Transverse colon (tissue), 3 donors: ENCODE measurements around the gene EIF2S2.

Experiments
- CTCF ChIP-seq, 5 experiments: fragments of 200-600 bp in 3 of 5; fragments of 450-650 bp in 2 of 5; sonication (generic) in 3 of 5; IDR thresholded peaks; 1 replicate in 2 of 5; 2 replicates in 3 of 5; pipeline ENCODE4 v1.5.1; 2016 to 2017; ENCODE audit warnings: antibody characterized with exemption in 5 of 5, inconsistent platforms in 3 of 5, mild to moderate bottlenecking in 2 of 5, moderate library complexity in 1 of 5
- EP300 ChIP-seq: sonication (generic); formaldehyde crosslinking; IDR thresholded peaks from one replicate; pipeline ENCODE4 v1.6.1; 2017; ENCODE audit warnings: antibody characterized with exemption, low read depth
- POLR2A ChIP-seq: fragments of 450-650 bp; IDR thresholded peaks from one replicate; pipeline ENCODE4 v1.6.1; 2016; ENCODE audit warnings: antibody characterized with exemption, mild to moderate bottlenecking, moderate library complexity

DNA sequence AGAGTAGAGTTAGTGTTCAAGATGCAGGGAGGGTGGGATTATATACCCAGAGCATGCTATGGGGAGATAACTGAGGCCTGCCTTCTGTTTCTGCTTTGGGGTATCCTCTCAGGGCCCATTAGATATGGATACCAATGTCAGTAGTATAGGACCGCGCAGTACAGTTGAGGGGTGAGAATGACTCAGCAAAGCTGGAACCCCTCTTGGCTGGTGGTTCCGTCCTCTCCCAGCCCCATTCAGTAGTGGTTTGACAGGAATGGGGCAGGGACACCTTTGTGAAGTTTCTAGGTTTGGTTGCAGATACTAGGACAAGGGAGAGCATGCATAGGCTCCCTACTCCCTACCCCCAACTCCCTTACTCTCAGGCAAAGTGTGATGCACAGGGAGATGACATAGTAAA, 47.8 kb downstream of the EIF2S2 start:
- TF ChIP-seq POLR2A: no peak
- TF ChIP-seq CTCF (IDR thresholded peaks at IDR 0.05): no peak
- TF ChIP-seq EP300: no peak
